ENCODE measurements around the gene AK1.

AK1 gene

DNA sequence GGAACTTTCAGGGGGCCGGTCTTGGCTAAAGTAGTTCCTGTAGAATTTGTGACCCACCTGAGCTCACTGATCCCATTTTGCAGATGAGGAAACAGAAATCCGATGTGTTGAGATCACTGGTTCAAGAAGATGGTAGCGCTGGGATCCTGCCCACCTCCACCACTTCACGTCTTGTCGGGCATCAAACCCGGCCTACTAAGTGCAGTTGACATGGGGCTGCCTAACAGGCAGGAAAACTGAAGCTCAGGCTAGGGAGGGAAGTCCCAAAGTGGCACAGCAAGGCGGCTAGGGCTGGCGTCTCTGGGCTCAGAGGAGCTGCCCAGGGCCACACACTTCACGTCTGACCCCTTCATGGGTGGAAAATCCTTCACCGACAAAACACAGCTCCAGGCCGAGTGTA is 22.5 kb downstream of the AK1 start:
- TF ChIP-seq, protein P1, sequence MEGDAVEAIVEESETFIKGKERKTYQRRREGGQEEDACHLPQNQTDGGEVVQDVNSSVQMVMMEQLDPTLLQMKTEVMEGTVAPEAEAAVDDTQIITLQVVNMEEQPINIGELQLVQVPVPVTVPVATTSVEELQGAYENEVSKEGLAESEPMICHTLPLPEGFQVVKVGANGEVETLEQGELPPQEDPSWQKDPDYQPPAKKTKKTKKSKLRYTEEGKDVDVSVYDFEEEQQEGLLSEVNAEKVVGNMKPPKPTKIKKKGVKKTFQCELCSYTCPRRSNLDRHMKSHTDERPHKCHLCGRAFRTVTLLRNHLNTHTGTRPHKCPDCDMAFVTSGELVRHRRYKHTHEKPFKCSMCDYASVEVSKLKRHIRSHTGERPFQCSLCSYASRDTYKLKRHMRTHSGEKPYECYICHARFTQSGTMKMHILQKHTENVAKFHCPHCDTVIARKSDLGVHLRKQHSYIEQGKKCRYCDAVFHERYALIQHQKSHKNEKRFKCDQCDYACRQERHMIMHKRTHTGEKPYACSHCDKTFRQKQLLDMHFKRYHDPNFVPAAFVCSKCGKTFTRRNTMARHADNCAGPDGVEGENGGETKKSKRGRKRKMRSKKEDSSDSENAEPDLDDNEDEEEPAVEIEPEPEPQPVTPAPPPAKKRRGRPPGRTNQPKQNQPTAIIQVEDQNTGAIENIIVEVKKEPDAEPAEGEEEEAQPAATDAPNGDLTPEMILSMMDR (IDR thresholded peaks at IDR 0.05; ENCODE audit: low read depth, low read length, missing control alignments) = no peak
- H3K4me3 ChIP-seq (replicated peaks; ENCODE audit: low read depth, low read length) = peak overlapping the region; percentile 93; the same call in 1 of the 2 replicates
- no peak for DNase-seq (ENCODE audit: extremely low read depth, low read depth)

DNA sequence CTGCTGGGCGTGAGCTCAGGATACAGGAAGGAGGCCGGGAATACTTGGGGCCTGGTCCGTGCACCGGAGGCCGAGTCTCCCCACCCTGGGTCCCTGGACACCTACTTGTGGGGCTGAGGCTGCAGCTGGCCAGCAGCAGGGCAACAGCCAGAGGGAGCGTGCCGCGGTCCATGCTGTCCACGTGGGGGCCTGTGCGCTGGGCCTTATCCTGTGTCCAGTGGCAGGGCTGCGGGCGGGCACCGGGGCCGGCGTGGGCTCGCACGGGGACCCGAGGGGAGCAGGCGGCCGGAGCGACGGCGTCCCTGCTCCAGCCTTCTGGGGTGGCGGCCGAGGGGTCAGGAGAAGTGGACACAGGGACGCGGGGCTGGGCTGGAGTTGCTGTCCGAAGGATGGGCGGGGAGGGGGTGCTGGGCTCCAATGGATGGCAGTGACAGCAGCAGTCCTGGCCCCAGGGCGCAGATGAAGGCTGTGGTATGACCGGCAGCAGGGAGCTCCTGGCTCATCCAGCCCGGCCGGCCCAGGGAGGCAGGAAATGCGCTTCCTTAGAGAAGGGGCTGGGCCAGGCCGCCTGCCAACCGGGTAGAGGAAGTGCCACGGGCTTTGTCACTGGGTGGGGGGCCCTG is 23.2 kb downstream of the AK1 start, which contains the start of gene ENG:
TSS of gene ENG (minus strand) at position 475 of the 623 bp plus-strand sequence. CDS start at position 172, 303 bp downstream.
- DNase-seq (ENCODE audit: extremely low read depth, low read depth) = no peak
- TF ChIP-seq, protein P1 (IDR thresholded peaks at IDR 0.05; ENCODE audit: low read depth, low read length, missing control alignments) = no peak
- H3K4me3 ChIP-seq (replicated peaks; ENCODE audit: low read depth, low read length) = peak within 1 kb of the TSS; percentile 93

- H3K4me3 ChIP-seq (replicated peaks; ENCODE audit: low read depth, low read length) = peak overlapping the region; percentile 93
- DNase-seq (ENCODE audit: extremely low read depth, low read depth) = no peak
- TF ChIP-seq, protein P1 (IDR thresholded peaks at IDR 0.05; ENCODE audit: low read depth, low read length, missing control alignments) = no peak
Measured at GRCh38 chr9:127853312-127854183, 23.9 kb downstream of the AK1 start.

DNA sequence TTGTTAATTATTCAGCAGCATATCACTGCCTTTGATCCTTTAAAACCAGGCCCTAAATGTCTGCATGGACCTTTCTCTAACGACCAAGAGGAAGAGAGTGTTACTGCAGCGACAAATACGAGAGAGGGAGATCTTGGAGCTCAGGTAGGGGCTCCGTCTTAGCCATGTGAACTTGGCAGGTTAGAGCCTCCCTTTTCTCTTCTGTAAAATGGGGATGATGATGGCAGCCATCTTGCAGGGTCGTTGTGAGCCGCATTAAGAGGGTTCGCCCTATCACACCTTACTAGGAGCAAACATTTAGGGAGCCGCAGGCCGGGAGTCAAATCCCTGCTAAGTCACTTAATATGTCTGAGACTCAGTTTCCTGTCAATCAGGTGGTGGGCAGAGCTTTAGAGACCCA is 24.6 kb downstream of the AK1 start:
- no peak for DNase-seq (ENCODE audit: extremely low read depth, low read depth)
- peak overlapping the region; percentile 93 for H3K4me3 ChIP-seq (replicated peaks; ENCODE audit: low read depth, low read length)
- TF ChIP-seq, protein P1 (IDR thresholded peaks at IDR 0.05; ENCODE audit: low read depth, low read length, missing control alignments) = no peak

- TF ChIP-seq, protein P1 (IDR thresholded peaks at IDR 0.05; ENCODE audit: low read depth, low read length, missing control alignments) = no peak
- DNase-seq (ENCODE audit: extremely low read depth, low read depth) = no peak
- H3K4me3 ChIP-seq (replicated peaks; ENCODE audit: low read depth, low read length) = no peak overlapping the region
Measured at GRCh38 chr9:127850286-127850830, 27.1 kb downstream of the AK1 start.

DNA sequence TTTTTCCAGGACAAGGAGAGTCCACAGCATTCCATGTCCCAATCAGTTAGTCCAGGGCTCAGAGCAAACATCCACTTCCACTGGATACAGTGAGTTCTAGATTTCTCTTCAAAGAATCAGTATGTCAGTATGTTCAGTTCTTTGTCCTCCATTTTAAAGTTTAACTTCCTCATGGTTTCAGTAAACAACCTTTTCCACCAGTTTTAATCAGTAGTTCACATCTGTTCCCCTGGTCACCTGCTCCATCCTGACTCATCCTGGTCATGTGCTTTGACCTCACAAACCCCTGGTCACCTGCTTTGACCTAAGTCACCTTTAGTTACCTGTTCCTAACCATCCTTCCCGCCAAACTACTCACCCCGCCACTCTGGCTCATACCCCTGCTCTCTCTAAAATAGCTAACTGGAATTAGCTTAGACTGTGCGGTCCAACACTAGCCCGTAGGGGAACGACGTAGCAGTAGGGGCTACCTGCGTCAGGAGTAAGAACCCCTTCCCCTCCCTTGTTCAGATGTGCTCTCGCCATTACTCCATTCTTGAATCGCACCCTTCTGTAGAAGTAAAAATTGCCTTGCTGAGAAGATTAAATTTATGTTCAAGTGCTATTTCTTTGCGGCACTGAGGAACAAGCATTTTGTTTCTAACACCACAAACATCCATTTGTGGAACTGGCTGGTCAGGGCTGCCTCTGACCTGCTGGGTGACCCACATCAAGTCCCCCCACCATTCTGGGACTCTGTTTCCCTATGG is 28.5 kb downstream of the AK1 start:
- TF ChIP-seq, protein P1 (IDR thresholded peaks at IDR 0.05; ENCODE audit: low read depth, low read length, missing control alignments) = no peak
- H3K4me3 ChIP-seq (replicated peaks; ENCODE audit: low read depth, low read length) = no peak overlapping the region
- DNase-seq (ENCODE audit: extremely low read depth, low read depth) = no peak

All from HFF-Myc (cell line).